ENCODE results near the gene LRCH1. TPM values are rescaled to one million over a fixed set of nuclear protein-coding genes. Genes with fewer than 3 reads are reported as not detected.

LRCH1 gene
- total and polyA plus RNA-seq, 7 donors: 1.7 to 7.9 (median 4.1) TPM

DNA sequence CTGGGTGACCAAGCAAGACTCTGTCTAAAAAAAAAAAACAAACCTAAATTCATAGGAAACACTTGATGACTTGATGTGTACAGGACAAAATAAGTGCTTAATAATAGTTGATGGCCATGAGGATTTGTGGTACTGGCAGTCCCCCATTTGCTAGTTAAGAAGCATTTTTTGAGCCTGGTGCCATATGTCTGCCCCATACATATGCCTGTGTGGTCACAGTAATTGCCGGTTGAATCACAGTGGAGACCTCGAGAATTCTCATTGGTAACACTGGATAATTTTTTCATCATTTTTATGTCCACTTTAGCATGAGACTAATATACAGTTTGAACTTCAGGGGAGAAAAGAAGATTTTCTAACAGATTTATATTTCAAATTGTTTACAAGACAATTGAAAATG lies 79.2 kb downstream of the LRCH1 start:
- peaks cover 10% of the 10 kb centered on the region for H3K4me1 ChIP-seq
- intact Hi-C loops (cut with DNase I): no loop called here
- no peaks in the 10 kb centered on the region for H3K27me3 ChIP-seq (ENCODE audit: insufficient read depth in 3 of 3, low read length in 2 of 3)
- ATAC-seq (no peak), DNase-seq (no peak)
- no peak overlapping the region for H3K4me3 ChIP-seq
- WGBS, 3 donors: 84 to 91% (median 87%) methylated on average over 2 of the region's 2 CpGs
- TF ChIP-seq CTCF (IDR thresholded peaks at IDR 0.05): no peak
- H3K9me3 ChIP-seq: no peaks in the 10 kb centered on the region
- H3K36me3 ChIP-seq (ENCODE audit: insufficient read depth in 1 of 2, low read depth in 1 of 2): no peaks in the 10 kb centered on the region
- H3K27ac ChIP-seq: no peak overlapping the region

GRCh38 chr13:46633416-46633815 lies 80.4 kb downstream of the LRCH1 start:
- Histone ChIP-seq H3K36me3 (ENCODE audit: insufficient read depth in 1 of 2, low read depth in 1 of 2) (no peaks in the 10 kb centered on the region), H3K4me3 (no peak overlapping the region), H3K27ac (no peak overlapping the region), H3K4me1 (peaks cover 10% of the 10 kb centered on the region), H3K9me3 (no peaks in the 10 kb centered on the region), H3K27me3 (ENCODE audit: insufficient read depth in 3 of 3, low read length in 2 of 3) (no peaks in the 10 kb centered on the region)
- TF ChIP-seq CTCF (IDR thresholded peaks at IDR 0.05): no peak
- 35 to 46% (median 41%) methylated on average over 3 of the region's 3 CpGs for WGBS, 3 donors
- DNase-seq (no peak), ATAC-seq (no peak)
- intact Hi-C loops (cut with DNase I): no loop called here

DNA sequence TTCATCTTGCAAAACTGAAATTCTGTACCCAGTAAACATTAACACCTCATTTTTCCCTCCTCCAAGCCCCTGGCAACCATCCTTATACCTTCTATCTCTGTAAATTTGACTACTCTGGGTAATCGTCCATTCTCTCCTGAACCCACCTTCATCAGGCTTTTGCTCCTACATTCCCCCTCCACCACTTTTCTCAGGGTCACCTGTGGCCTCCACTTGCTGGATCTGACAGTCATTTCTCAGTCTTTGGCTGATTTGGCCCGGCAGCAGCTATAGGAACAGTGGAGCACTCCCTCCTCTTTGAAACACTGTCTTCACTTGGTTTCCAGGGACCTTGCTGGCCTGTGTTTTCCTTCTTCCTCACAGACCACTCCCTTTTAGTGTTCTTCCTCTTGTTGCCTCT lies 83.5 kb downstream of the LRCH1 start:
- intact Hi-C loops (cut with DNase I): no loop called here
- no peaks in the 10 kb centered on the region for H3K9me3 ChIP-seq
- H3K27ac ChIP-seq: no peak overlapping the region
- no peaks in the 10 kb centered on the region for H3K27me3 ChIP-seq (ENCODE audit: insufficient read depth in 3 of 3, low read length in 2 of 3)
- no peak for ATAC-seq
- WGBS, 3 donors: 46 to 61% (median 47%) methylated on average over 2 of the region's 2 CpGs
- H3K4me1 ChIP-seq: peaks cover 27% of the 10 kb centered on the region
- H3K4me3 ChIP-seq: no peak overlapping the region
- no peak for DNase-seq
- TF ChIP-seq CTCF (IDR thresholded peaks at IDR 0.05): no peak
- H3K36me3 ChIP-seq (ENCODE audit: insufficient read depth in 1 of 2, low read depth in 1 of 2): no peaks in the 10 kb centered on the region

- Histone ChIP-seq H3K4me3 (no peak overlapping the region), H3K27ac (no peak overlapping the region), H3K27me3 (ENCODE audit: insufficient read depth in 3 of 3, low read length in 2 of 3) (no peaks in the 10 kb centered on the region), H3K4me1 (peaks cover 30% of the 10 kb centered on the region), H3K9me3 (no peaks in the 10 kb centered on the region), H3K36me3 (ENCODE audit: insufficient read depth in 1 of 2, low read depth in 1 of 2) (no peaks in the 10 kb centered on the region)
- ATAC-seq: no peak
- intact Hi-C loops (cut with DNase I): no loop called here
- WGBS, 3 donors: 91 to 94% (median 92%) methylated on average over 4 of the region's 4 CpGs
- TF ChIP-seq CTCF (IDR thresholded peaks at IDR 0.05): no peak
- DNase-seq: no peak
Observed at GRCh38 chr13:46637213-46637612, 84.2 kb downstream of the LRCH1 start.

DNA sequence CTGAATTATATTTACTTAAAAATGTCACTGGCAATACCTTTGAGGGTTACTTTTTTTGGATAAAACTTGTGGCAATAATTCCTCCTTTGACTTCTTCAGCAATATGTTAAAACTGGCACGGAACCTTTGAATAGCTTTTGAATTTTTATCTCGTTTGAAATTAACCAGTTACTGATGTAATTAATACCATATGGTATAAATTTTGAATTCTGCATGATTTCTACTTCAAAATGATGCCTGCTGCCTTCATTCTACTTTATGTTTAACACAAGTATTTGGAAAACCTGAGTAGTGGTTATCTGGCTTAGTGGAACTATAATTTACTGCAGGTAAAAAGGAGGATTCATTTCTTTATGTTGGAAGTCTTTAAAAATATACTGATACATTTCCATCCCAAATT lies 85.3 kb downstream of the LRCH1 start:
- 60 to 76% (median 68%) methylated on average over 2 of the region's 2 CpGs for WGBS, 3 donors
- no peak overlapping the region for H3K27ac ChIP-seq

More for the DNA sequence above, 85.3 kb downstream of the LRCH1 start:
- ATAC-seq: no peak
- H3K27me3 ChIP-seq (ENCODE audit: insufficient read depth in 3 of 3, low read length in 2 of 3): no peaks in the 10 kb centered on the region
- no peaks in the 10 kb centered on the region for H3K36me3 ChIP-seq (ENCODE audit: insufficient read depth in 1 of 2, low read depth in 1 of 2)
- no peak for DNase-seq
- H3K4me3 ChIP-seq: no peak overlapping the region
- no peaks in the 10 kb centered on the region for H3K9me3 ChIP-seq
- intact Hi-C loops (cut with DNase I): no loop called here
- no peak for TF ChIP-seq CTCF (IDR thresholded peaks at IDR 0.05)
- peaks cover 36% of the 10 kb centered on the region for H3K4me1 ChIP-seq

Measured in psoas muscle (tissue), 8 donors.